ENCODE measurements around the gene FRMPD3. TPM values are rescaled to one million over a fixed set of nuclear protein-coding genes. Genes with fewer than 3 reads are reported as not detected.
"Not testable (repeated sequence)": the region's sequence is repeated elsewhere in the genome, so short reads cannot be mapped to it uniquely, and the experiment has no call there.

FRMPD3 gene
- total and polyA plus RNA-seq, 2 donors = 0.09 TPM

- H3K4me3 ChIP-seq (ENCODE audit: low read length in 2 of 2) = no peak overlapping the region
- DNase-seq (ENCODE audit: low read depth in 6 of 9, low spot score in 9 of 9) = no peak
- H3K27me3 ChIP-seq (ENCODE audit: control insufficient read depth in 2 of 2, insufficient read depth in 1 of 2, low read length in 1 of 2) = no peaks in the 10 kb centered on the region
- no peaks in the 10 kb centered on the region for H3K9me3 ChIP-seq (ENCODE audit: control insufficient read depth in 2 of 2, insufficient read depth in 1 of 2, low read length in 1 of 2)
- H3K27ac ChIP-seq (ENCODE audit: low read depth in 1 of 2, low read length in 1 of 2) = no peak overlapping the region
- H3K36me3 ChIP-seq (ENCODE audit: control insufficient read depth in 2 of 2, insufficient read depth in 2 of 2, low read length in 1 of 2) = no peaks in the 10 kb centered on the region
- H3K4me1 ChIP-seq (ENCODE audit: control insufficient read depth in 2 of 2, insufficient read depth in 2 of 2, low read length in 2 of 2) = no peaks in the 10 kb centered on the region
- WGBS = 90% methylated on average over 2 of the region's 2 CpGs
These were observed 20.7 kb downstream of the FRMPD3 start for GRCh38 chrX:107470198-107470597.

GRCh38 chrX:107470971-107471370 lies 21.5 kb downstream of the FRMPD3 start:
- H3K9me3 ChIP-seq (ENCODE audit: control insufficient read depth in 2 of 2, insufficient read depth in 1 of 2, low read length in 1 of 2) = no peaks in the 10 kb centered on the region
- WGBS = 49% methylated on average over 7 of the region's 7 CpGs
- no peak overlapping the region for H3K27ac ChIP-seq (ENCODE audit: low read depth in 1 of 2, low read length in 1 of 2)
- no peaks in the 10 kb centered on the region for H3K27me3 ChIP-seq (ENCODE audit: control insufficient read depth in 2 of 2, insufficient read depth in 1 of 2, low read length in 1 of 2)
- no peak overlapping the region for H3K4me3 ChIP-seq (ENCODE audit: low read length in 2 of 2)
- H3K4me1 ChIP-seq (ENCODE audit: control insufficient read depth in 2 of 2, insufficient read depth in 2 of 2, low read length in 2 of 2) = no peaks in the 10 kb centered on the region
- DNase-seq (ENCODE audit: low read depth in 6 of 9, low spot score in 9 of 9) = no peak
- H3K36me3 ChIP-seq (ENCODE audit: control insufficient read depth in 2 of 2, insufficient read depth in 2 of 2, low read length in 1 of 2) = no peaks in the 10 kb centered on the region

- H3K9me3 ChIP-seq (ENCODE audit: control insufficient read depth in 2 of 2, insufficient read depth in 1 of 2, low read length in 1 of 2); DNase-seq (ENCODE audit: low read depth in 6 of 9, low spot score in 9 of 9); H3K27me3 ChIP-seq (ENCODE audit: control insufficient read depth in 2 of 2, insufficient read depth in 1 of 2, low read length in 1 of 2); H3K4me1 ChIP-seq (ENCODE audit: control insufficient read depth in 2 of 2, insufficient read depth in 2 of 2, low read length in 2 of 2); H3K4me3 ChIP-seq (ENCODE audit: low read length in 2 of 2); H3K27ac ChIP-seq (ENCODE audit: low read depth in 1 of 2, low read length in 1 of 2); H3K36me3 ChIP-seq (ENCODE audit: control insufficient read depth in 2 of 2, insufficient read depth in 2 of 2, low read length in 1 of 2): not testable (repeated sequence)
- 95% methylated on average over 4 of the region's 4 CpGs for WGBS
These were observed 22.0 kb downstream of the FRMPD3 start for GRCh38 chrX:107471420-107471819.

GRCh38 chrX:107477406-107477805 lies 28.0 kb downstream of the FRMPD3 start:
- no peaks in the 10 kb centered on the region for H3K27me3 ChIP-seq (ENCODE audit: control insufficient read depth in 2 of 2, insufficient read depth in 1 of 2, low read length in 1 of 2)
- no peaks in the 10 kb centered on the region for H3K9me3 ChIP-seq (ENCODE audit: control insufficient read depth in 2 of 2, insufficient read depth in 1 of 2, low read length in 1 of 2)
- H3K36me3 ChIP-seq (ENCODE audit: control insufficient read depth in 2 of 2, insufficient read depth in 2 of 2, low read length in 1 of 2) = no peaks in the 10 kb centered on the region
- no peak for DNase-seq (ENCODE audit: low read depth in 6 of 9, low spot score in 9 of 9)
- H3K4me1 ChIP-seq (ENCODE audit: control insufficient read depth in 2 of 2, insufficient read depth in 2 of 2, low read length in 2 of 2) = no peaks in the 10 kb centered on the region
- H3K4me3 ChIP-seq (ENCODE audit: low read length in 2 of 2) = no peak overlapping the region
- 74% methylated on average over 4 of the region's 4 CpGs for WGBS
- H3K27ac ChIP-seq (ENCODE audit: low read depth in 1 of 2, low read length in 1 of 2) = no peak overlapping the region

- Histone ChIP-seq H3K9me3 (ENCODE audit: control insufficient read depth in 2 of 2, insufficient read depth in 1 of 2, low read length in 1 of 2) (no peaks in the 10 kb centered on the region), H3K27me3 (ENCODE audit: control insufficient read depth in 2 of 2, insufficient read depth in 1 of 2, low read length in 1 of 2) (peaks cover 0 to 2% of the 10 kb centered on the region in 2 donors), H3K4me1 (ENCODE audit: control insufficient read depth in 2 of 2, insufficient read depth in 2 of 2, low read length in 2 of 2) (no peaks in the 10 kb centered on the region)
These were observed 30.8 kb downstream of the FRMPD3 start for GRCh38 chrX:107480272-107480671.

GRCh38 chrX:107482046-107482445 lies 32.6 kb downstream of the FRMPD3 start:
- no peak for DNase-seq (ENCODE audit: low read depth in 6 of 9, low spot score in 9 of 9)
- no peaks in the 10 kb centered on the region for H3K9me3 ChIP-seq (ENCODE audit: control insufficient read depth in 2 of 2, insufficient read depth in 1 of 2, low read length in 1 of 2)
- no peak overlapping the region for H3K4me3 ChIP-seq (ENCODE audit: low read length in 2 of 2)
- no peaks in the 10 kb centered on the region for H3K36me3 ChIP-seq (ENCODE audit: control insufficient read depth in 2 of 2, insufficient read depth in 2 of 2, low read length in 1 of 2)
- H3K4me1 ChIP-seq (ENCODE audit: control insufficient read depth in 2 of 2, insufficient read depth in 2 of 2, low read length in 2 of 2) = no peaks in the 10 kb centered on the region
- 88% methylated on average over 3 of the region's 3 CpGs for WGBS
- peaks cover 0 to 2% of the 10 kb centered on the region in 2 donors for H3K27me3 ChIP-seq (ENCODE audit: control insufficient read depth in 2 of 2, insufficient read depth in 1 of 2, low read length in 1 of 2)
- no peak overlapping the region for H3K27ac ChIP-seq (ENCODE audit: low read depth in 1 of 2, low read length in 1 of 2)

More at GRCh38 chrX:107480272-107480671, 30.8 kb downstream of the FRMPD3 start:
- Histone ChIP-seq H3K4me3 (ENCODE audit: low read length in 2 of 2) (no peak overlapping the region), H3K27ac (ENCODE audit: low read depth in 1 of 2, low read length in 1 of 2) (no peak overlapping the region), H3K36me3 (ENCODE audit: control insufficient read depth in 2 of 2, insufficient read depth in 2 of 2, low read length in 1 of 2) (no peaks in the 10 kb centered on the region)
- 85% methylated on average over 5 of the region's 5 CpGs for WGBS
- no peak for DNase-seq (ENCODE audit: low read depth in 6 of 9, low spot score in 9 of 9)

- Histone ChIP-seq H3K4me1 (ENCODE audit: control insufficient read depth in 2 of 2, insufficient read depth in 2 of 2, low read length in 2 of 2) (no peaks in the 10 kb centered on the region), H3K36me3 (ENCODE audit: control insufficient read depth in 2 of 2, insufficient read depth in 2 of 2, low read length in 1 of 2) (no peaks in the 10 kb centered on the region), H3K27me3 (ENCODE audit: control insufficient read depth in 2 of 2, insufficient read depth in 1 of 2, low read length in 1 of 2) (peaks cover 0 to 2% of the 10 kb centered on the region in 2 donors), H3K9me3 (ENCODE audit: control insufficient read depth in 2 of 2, insufficient read depth in 1 of 2, low read length in 1 of 2) (no peaks in the 10 kb centered on the region), H3K27ac (ENCODE audit: low read depth in 1 of 2, low read length in 1 of 2) (no peak overlapping the region), H3K4me3 (ENCODE audit: low read length in 2 of 2) (no peak overlapping the region)
- 72% methylated on average over 8 of the region's 8 CpGs for WGBS
- no peak for DNase-seq (ENCODE audit: low read depth in 6 of 9, low spot score in 9 of 9)
These were observed 34.7 kb downstream of the FRMPD3 start for GRCh38 chrX:107484002-107484726.

- no peak overlapping the region for H3K4me3 ChIP-seq (ENCODE audit: low read length in 2 of 2)
- no peaks in the 10 kb centered on the region for H3K4me1 ChIP-seq (ENCODE audit: control insufficient read depth in 2 of 2, insufficient read depth in 2 of 2, low read length in 2 of 2)
- DNase-seq (ENCODE audit: low read depth in 6 of 9, low spot score in 9 of 9) = no peak
- peaks cover 0 to 2% of the 10 kb centered on the region in 2 donors for H3K27me3 ChIP-seq (ENCODE audit: control insufficient read depth in 2 of 2, insufficient read depth in 1 of 2, low read length in 1 of 2)
- no peaks in the 10 kb centered on the region for H3K9me3 ChIP-seq (ENCODE audit: control insufficient read depth in 2 of 2, insufficient read depth in 1 of 2, low read length in 1 of 2)
- no peak overlapping the region for H3K27ac ChIP-seq (ENCODE audit: low read depth in 1 of 2, low read length in 1 of 2)
- 39% methylated on average over 6 of the region's 6 CpGs for WGBS
- H3K36me3 ChIP-seq (ENCODE audit: control insufficient read depth in 2 of 2, insufficient read depth in 2 of 2, low read length in 1 of 2) = no peaks in the 10 kb centered on the region
These were observed 35.6 kb downstream of the FRMPD3 start for GRCh38 chrX:107485013-107485412.

- H3K27ac ChIP-seq (ENCODE audit: low read depth in 1 of 2, low read length in 1 of 2) = no peak overlapping the region
- 90% methylated on average over 2 of the region's 2 CpGs for WGBS
- H3K4me1 ChIP-seq (ENCODE audit: control insufficient read depth in 2 of 2, insufficient read depth in 2 of 2, low read length in 2 of 2) = no peaks in the 10 kb centered on the region
- DNase-seq (ENCODE audit: low read depth in 6 of 9, low spot score in 9 of 9) = no peak
- H3K36me3 ChIP-seq (ENCODE audit: control insufficient read depth in 2 of 2, insufficient read depth in 2 of 2, low read length in 1 of 2) = no peaks in the 10 kb centered on the region
- no peaks in the 10 kb centered on the region for H3K9me3 ChIP-seq (ENCODE audit: control insufficient read depth in 2 of 2, insufficient read depth in 1 of 2, low read length in 1 of 2)
- no peak overlapping the region for H3K4me3 ChIP-seq (ENCODE audit: low read length in 2 of 2)
- H3K27me3 ChIP-seq (ENCODE audit: control insufficient read depth in 2 of 2, insufficient read depth in 1 of 2, low read length in 1 of 2) = no peaks in the 10 kb centered on the region
These were observed 43.7 kb downstream of the FRMPD3 start for GRCh38 chrX:107493141-107493540.

Data from thymus (tissue), 11 donors.